GM12801 (cell line): ENCODE results near the gene TEKT3.

ENCODE experiments used
- TF ChIP-seq, protein P1 (sequence below): IDR thresholded peaks from one replicate; pipeline ENCODE4 v1.5.1; 2011; ENCODE audit warnings: control low read depth; ENCODE audit not compliant: insufficient read length; ENCODE audit errors: extremely low read depth

The TEKT3 gene

DNA sequence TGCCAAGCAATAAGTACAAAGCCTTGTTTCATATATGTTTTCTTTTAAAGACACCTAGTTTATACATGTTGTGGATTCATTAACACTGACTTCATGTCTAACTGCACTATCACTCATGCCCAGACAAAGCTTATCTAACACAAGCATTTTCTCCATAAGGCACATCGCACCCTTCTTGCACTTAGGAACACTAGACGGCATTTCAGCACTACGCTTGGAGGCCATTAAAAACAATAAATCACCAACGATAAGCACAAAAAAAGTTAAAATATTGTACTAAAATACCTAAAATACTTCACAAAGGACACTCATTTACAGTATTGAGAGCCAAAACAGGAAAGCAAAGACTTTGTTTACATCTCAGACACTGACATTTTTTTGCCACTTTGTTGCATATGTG, 39.0 kb upstream of the TEKT3 start:
- TF ChIP-seq, protein P1, sequence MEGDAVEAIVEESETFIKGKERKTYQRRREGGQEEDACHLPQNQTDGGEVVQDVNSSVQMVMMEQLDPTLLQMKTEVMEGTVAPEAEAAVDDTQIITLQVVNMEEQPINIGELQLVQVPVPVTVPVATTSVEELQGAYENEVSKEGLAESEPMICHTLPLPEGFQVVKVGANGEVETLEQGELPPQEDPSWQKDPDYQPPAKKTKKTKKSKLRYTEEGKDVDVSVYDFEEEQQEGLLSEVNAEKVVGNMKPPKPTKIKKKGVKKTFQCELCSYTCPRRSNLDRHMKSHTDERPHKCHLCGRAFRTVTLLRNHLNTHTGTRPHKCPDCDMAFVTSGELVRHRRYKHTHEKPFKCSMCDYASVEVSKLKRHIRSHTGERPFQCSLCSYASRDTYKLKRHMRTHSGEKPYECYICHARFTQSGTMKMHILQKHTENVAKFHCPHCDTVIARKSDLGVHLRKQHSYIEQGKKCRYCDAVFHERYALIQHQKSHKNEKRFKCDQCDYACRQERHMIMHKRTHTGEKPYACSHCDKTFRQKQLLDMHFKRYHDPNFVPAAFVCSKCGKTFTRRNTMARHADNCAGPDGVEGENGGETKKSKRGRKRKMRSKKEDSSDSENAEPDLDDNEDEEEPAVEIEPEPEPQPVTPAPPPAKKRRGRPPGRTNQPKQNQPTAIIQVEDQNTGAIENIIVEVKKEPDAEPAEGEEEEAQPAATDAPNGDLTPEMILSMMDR, result no peak

DNA sequence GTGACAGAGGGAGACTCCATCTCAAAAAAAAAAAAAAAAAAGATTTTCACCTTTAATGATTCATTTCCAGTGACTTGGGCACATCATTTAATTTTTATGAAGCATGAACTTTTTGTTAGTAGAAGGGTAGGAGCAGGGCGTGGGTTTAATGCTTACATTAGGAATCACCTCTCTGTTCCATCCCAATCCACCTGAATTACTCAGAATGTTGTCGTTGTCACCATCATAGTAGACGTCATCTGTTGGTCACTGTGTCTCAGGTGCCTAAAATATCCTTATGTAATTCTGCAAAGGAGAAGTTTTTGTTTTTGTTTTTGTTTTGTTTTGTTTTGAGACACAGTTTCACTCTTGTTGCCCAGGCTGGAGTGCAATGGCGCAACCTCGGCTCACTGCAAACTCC, 38.3 kb upstream of the TEKT3 start:
- TF ChIP-seq, protein P1, result no peak

DNA sequence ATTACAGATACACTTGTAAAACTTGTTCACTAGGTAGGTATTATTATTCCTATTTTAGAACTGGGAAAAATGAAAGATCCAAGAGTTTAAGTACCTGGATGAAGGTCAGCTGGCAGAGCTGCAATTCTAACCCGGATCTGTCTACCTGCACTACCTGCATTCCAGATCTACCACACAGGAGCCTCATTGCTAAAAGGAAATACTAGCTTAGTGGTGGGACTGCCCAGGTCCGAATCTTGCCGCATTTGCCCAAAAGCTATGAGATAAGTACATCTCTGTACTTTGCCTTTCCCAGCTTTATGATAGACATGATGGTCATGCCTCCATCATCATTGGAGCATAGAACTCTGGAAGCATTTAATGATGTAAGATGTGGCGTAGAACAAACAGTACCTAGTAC, 36.8 kb upstream of the TEKT3 start:
- TF ChIP-seq, protein P1, result no peak

DNA sequence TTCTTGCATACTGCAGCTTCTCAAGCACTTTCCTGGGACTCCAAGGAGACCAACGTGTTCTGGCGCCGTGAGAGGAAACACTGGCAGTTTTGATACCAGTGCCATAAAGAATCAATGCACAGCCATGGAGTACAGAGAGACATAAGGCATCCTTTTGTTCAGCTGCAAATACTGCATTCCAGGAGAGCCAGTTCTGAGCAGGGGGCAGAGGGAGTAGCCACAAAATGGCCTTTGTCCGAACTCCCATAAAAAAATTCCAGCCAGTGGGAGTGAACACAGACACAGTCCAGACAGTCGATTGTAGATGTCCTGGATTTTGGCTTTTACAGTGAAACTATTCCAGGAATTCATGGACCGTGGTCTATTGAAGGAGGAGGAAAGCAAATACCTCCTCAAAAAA, 36.2 kb upstream of the TEKT3 start:
- TF ChIP-seq, protein P1, result no peak

DNA sequence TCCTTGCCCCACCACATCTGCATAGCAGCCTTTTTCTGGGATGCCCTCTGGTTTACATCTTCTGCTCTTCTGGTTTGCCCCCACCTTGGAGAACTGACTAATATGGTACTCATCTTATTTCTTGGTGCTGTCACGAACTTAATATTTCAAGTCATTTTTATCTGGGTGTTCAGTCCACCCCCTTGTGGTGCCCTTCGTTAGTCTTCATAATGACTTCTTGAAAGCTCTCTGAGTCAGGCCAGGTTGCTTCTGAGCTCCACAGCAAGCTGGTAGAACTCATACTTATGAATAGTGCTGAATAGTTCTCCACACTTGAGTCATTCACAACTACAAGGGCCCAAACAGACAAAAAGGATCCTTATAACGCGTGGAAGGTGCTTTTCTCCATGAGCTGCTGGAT, 35.8 kb upstream of the TEKT3 start:
- TF ChIP-seq, protein P1, result no peak

DNA sequence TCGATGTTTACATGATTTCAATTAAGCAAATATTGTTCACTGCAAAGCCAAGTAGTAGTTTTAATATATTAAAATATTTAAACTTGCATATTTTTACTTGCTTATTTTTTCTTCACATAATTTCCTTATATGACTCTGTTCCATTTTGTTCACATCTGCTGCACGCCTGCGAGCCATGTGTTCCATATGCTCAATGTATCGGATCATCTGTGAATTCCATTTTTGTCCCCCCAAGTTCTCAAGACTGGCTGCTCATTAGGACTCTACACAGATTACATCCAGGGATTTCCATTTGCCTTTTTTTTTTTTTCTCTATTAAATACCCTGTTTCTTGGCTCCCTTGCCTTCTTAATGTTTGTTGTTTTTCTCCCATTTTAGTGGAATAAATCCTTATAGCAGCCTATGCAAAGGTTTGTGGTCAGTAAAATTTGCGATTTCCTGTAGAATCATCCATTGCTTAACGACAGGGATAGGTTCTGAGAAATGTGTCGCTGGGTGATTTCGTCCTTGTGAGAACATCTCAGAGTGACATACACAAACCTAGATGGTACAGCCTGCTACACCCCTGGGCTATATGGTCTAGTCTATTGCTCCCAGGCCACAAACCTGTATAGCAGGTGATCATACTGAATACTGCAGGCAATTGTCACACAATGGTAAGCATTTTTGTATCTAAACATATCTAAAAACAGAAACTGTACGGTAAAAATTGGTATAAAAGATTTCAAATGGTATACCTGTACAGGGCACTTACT, 30.2 kb upstream of the TEKT3 start:
- TF ChIP-seq, protein P1, result no peak

DNA sequence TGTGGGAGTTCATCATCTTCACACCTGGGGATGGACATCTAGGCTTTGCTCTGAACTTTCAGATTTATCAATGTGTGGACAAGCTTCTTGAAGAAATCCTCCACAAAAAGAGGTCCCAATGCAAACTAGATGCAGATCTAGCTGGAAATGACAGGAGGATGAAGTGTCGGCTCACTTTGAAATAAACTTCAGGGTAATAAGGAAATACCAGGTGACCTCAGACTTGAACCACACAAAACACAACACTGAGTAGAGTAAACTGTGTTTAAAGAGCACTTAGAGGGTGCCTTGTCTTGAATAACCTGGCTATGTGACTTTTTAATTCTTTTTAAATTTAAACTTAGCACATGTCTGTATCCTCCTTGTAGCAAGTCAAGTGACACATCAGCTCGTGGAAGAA, 27.2 kb upstream of the TEKT3 start:
- TF ChIP-seq, protein P1, result no peak
